GM12875 (cell line): ENCODE measurements around the gene SPRED2.
"Not testable (repeated sequence)": the region's sequence is repeated elsewhere in the genome, so short reads cannot be mapped to it uniquely, and the experiment has no call there.

Experiments
- H3K4me3 ChIP-seq: one replicate; pipeline ENCODE4 v1.5.1; 2011; ENCODE audit warnings: low read depth, low read length, control low read depth
- TF ChIP-seq, protein P1 (sequence below): IDR thresholded peaks from 2 replicates; pipeline ENCODE4 v1.5.1; 2011; ENCODE audit warnings: low read depth, mild to moderate bottlenecking, control low read depth, inconsistent platforms, low read length, moderate library complexity, borderline replicate concordance; ENCODE audit not compliant: insufficient read depth

SPRED2 gene

DNA sequence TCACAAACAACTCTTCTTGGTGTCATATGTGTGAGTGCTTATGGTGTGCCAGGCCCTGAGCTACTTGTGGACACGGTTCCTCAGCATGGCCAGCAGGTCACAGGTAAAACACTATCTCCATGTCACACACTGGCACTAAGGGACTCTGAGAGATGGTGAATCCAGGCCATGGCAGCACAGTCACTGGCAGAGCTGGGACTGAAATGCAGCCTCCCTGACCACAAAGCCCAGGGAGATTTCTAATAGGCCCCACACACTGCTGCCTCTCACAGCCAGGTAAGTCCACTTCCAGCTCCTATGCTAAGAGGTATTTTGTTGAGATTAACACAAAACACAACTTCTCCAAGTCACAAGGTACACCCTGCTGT is 112.7 kb downstream of the SPRED2 start:
- H3K4me3 ChIP-seq, result no peak overlapping the region
- TF ChIP-seq, protein P1, sequence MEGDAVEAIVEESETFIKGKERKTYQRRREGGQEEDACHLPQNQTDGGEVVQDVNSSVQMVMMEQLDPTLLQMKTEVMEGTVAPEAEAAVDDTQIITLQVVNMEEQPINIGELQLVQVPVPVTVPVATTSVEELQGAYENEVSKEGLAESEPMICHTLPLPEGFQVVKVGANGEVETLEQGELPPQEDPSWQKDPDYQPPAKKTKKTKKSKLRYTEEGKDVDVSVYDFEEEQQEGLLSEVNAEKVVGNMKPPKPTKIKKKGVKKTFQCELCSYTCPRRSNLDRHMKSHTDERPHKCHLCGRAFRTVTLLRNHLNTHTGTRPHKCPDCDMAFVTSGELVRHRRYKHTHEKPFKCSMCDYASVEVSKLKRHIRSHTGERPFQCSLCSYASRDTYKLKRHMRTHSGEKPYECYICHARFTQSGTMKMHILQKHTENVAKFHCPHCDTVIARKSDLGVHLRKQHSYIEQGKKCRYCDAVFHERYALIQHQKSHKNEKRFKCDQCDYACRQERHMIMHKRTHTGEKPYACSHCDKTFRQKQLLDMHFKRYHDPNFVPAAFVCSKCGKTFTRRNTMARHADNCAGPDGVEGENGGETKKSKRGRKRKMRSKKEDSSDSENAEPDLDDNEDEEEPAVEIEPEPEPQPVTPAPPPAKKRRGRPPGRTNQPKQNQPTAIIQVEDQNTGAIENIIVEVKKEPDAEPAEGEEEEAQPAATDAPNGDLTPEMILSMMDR, result no peak

DNA sequence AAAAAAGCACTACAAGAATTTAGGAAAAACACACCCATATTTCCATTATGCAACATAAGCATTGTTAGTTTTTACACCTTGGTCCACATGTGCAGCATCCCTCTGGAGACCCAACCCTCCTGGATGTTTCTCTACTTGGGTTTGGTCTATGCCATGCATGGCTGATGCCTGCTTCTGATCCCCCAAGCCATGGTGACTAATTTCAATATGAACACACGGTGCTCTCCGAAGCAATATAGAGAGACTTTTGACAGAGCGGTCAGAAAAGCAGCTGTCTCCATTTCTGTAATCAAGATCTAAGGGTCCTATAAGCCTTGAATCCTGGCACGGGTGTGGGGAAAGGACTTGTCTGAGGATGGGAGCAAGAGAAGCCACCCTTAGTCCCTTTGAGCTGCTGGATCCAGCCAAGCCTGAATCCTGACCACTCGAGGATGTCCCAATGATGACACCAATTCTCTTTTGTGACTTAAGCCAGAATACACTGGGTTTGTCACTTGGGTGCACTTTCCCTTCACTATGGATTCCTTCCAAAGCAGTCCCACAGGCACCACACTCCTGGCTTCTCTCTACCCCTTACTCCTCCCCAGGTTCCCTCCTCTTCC is 113.2 kb downstream of the SPRED2 start:
- no peak overlapping the region for H3K4me3 ChIP-seq
- TF ChIP-seq, protein P1, result no peak

- TF ChIP-seq, protein P1, result no peak
- H3K4me3 ChIP-seq, result no peak overlapping the region
Observed at GRCh38 chr2:65317841-65318240, 114.6 kb downstream of the SPRED2 start.

DNA sequence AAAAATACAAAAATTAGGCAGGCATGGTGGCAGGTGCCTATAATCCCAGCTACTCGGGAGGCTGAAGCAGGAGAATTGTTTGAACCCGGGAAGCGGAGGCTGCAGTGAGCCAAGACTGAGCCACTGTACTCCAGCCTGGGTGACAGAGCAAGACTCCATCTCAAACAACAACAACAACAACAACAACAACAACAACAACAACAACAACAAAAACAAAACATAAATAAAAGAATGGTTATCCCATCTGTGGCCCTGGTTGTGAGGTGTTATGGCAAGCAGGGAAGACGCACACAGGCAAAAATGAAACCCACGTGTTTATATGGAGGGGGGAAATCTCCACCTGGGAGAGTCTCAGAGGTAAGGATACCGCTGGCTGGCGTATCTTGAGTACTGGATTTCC is 115.0 kb downstream of the SPRED2 start:
- not testable (repeated sequence) for H3K4me3 ChIP-seq

GRCh38 chr2:65316072-65316471 is 116.3 kb downstream of the SPRED2 start:
- TF ChIP-seq, protein P1, result no peak
- no peak overlapping the region for H3K4me3 ChIP-seq

DNA sequence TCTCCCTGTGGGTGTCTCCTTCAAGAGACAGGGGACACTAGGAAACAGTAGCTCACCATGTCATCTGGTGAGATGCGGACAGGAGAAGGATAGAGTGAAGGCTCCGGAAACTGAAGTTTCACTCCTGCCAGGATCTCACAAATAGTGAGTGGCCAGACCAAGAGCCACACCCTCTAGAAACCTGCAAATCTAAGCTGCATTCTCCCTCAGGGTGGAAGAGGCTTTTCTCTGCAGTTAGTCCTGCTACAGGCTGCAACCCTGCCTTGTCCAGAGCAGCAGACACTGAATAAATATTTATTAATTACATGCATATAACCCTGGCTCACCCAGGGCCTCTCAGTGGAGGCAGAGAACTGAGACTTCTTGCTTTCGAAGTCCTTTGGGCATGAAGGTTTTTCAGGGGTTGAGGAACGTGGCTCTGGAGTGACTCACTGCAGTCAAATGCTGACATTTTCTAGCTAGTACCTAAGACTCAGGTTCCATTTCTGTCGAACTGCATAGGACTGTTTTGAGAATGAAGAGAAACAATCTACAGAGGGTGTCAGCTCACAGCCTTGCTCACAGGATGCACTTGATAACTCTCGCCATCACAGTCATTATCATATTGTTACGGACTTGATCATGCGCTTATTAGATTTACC is 117.5 kb downstream of the SPRED2 start:
- TF ChIP-seq, protein P1, result no peak

DNA sequence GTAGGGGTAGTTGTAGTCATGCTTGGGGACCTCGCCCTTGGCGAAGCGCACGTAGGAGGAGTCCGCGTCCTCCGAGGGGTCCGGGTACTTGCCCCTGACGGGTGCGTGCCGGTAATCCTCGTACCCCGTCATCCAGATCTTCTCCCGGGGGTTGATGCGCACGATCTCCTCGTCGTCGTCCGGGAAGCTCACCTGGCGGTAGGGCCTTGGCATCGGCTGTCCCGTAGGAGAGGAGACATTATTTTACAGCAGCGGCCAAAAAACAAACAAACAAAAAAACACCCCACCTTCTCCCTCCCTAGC is 118.5 kb downstream of the SPRED2 start:
- H3K4me3 ChIP-seq, result no peak overlapping the region
- TF ChIP-seq, protein P1, result no peak

More for the DNA sequence above, 117.5 kb downstream of the SPRED2 start:
- no peak overlapping the region for H3K4me3 ChIP-seq
